Globus pallidus (tissue), 1 donor: ENCODE measurements around the gene UBE2Z.
"Not testable (repeated sequence)": the region's sequence is repeated elsewhere in the genome, so short reads cannot be mapped to it uniquely, and the experiment has no call there.

Experiments used
- DNase-seq: peaks from one replicate; pipeline ENCODE4 v3.0.0-alpha.2; 2015; ENCODE audit warnings: low spot score

UBE2Z gene

GRCh38 chr17:48908047-48908843 is at the start of gene UBE2Z:
TSS of gene UBE2Z (plus strand) at chr17:48908407. CDS start at chr17:48908504, 97 bp downstream.
- DNase-seq = peak; percentile 98

DNA sequence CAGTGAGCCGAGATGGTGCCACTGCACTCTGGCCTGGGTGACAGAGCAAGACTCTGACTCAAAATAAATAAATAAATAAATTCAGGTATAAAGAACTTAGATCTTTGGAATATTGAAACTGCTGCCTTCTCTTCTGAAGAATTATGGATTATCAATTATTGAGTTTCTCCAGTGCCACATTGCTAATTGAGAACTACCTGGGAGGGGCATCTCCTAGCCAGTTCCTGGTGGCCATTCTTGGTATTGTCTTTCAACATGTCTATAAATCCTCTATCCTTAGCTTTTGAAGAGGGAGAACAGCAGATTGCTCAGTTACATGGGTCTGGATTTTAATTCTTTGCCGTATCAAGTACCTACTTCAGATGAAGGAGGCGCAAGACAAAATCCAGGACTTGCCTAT is 48.2 kb upstream of the UBE2Z start:
- no peak for DNase-seq

GRCh38 chr17:48860456-48860855 is 47.8 kb upstream of the UBE2Z start:
- DNase-seq = no peak

DNA sequence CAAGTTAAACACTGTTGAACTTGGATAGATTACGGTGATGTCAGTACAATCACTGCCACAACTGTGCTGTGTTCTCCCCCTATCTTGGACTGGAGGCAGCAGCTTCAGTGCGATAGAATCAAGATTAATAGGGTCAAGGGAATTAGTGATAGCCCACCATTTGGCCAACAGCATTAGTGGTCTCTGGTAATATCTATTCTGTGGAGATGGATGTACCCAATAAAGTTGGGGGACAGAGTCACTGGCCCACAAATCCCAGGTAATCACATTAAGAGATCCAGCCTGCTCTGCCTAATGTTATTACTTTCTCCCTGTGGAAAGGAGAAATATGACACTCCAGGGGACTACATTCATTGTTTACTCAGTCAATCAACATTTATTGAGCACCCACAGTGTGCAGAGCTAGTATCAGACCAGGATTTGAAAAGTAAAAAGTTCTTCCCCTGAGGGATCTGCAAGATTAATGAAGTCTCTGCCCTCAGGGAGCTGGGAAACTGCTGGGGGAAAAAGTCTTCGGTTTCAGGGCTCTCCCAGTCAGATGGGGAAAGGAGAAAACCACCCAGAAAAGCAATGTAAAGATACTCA is 39.2 kb upstream of the UBE2Z start:
- no peak for DNase-seq

- no peak for DNase-seq
Measured at GRCh38 chr17:48869821-48870318, 38.3 kb upstream of the UBE2Z start.

DNA sequence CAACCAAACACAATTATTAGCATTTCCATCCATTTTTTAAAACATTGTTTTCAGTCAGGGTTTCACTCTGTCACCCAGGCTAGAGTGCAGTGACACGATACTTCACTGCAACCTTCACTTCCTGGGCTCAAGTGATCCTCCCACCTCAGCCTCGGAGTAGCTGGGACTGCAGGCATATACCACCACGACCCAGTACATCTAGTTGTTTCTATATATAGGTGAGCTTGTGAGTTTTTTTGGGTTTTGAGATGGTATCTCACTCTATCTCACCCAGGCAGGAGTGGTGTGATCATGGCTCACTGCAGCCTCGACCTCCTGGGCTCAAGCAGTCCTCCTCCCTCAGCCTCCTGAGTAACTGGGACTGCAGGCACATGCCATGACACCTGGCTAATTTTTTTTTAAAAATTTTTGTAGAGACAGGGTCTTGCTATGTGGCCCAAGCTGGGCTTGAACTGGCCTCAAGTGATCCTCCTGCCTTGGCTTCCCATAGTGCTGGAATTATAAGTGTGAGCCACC is 37.1 kb upstream of the UBE2Z start:
- DNase-seq = no peak

DNA sequence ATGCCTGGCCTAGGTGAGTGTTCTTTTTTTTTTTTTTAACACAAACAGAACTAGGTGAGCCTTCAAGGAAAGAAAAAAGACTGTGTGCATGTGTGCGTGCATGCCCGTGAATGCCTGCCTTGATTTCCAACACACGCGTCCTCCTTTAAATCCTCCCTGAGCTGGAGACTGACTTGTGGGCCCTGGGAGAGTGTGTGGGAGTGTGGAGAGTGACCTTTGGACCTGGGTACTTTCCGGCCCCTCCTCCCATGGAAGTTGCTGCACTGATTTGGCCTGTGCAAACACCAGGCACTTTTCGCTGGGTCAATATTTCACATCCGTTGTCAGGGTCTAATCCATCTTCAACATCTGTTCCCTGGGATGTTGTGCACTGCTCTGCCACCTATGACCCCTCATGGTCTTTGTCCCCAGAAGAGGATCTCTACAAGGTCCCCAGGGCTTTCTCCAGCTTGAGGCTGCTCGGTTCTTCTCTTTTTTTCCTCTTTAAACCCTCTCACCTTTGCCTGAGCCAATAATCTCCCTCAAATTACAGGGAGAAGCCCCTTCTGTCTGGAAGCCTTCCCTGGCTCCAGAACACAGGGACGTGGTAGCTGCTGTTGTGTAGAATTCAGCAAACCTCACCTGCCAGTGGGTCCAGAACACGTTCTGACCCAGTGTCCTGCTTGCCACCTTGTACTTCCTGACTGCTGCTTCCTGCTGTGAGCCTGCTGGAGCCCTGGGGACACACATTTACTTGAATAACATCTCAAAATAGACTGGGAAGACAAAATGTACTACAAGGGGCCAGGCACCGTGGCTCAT is 36.5 kb upstream of the UBE2Z start:
- DNase-seq = no peak

GRCh38 chr17:48872409-48872808 is 35.8 kb upstream of the UBE2Z start:
- DNase-seq = not testable (repeated sequence)

- DNase-seq = no peak
Measured at GRCh38 chr17:48873209-48873608, 35.0 kb upstream of the UBE2Z start.

DNA sequence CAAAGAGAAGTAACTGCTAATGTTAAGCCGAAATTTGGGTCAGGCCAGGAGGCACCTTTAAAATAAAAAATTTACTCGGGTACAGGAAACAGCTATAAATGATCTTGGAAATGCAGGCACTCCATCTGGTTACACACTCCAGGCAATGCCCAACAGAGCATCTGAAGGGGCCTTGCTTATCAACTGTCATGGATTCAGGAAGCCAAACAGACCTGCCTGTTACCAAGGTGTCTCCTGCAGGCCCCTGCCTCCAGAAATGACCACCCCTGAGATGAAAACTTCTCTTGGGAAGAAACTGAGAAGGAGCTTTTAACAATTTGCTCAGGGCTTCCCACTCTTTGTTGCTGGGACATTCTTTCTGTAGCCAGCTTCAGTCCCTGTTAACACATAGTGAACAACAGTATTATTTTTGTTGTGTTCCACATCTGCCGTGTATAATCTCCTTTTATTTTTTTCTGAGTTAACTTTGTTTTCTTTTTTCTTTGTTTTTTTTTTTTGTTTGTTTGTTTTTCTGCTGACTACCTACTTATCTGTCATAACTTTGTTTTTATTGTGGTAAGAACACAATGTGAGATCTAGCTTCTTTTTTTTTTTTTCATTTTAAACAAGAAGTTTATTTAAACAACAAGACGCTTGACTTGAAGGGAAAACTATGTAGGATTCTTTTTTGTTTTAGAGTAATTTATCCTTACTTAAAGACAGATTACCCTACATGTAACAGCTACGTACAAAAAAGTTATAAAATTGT is 34.3 kb upstream of the UBE2Z start:
- DNase-seq = no peak

GRCh38 chr17:48878920-48879898 is 29.0 kb upstream of the UBE2Z start:
- peak; percentile 51 for DNase-seq

DNA sequence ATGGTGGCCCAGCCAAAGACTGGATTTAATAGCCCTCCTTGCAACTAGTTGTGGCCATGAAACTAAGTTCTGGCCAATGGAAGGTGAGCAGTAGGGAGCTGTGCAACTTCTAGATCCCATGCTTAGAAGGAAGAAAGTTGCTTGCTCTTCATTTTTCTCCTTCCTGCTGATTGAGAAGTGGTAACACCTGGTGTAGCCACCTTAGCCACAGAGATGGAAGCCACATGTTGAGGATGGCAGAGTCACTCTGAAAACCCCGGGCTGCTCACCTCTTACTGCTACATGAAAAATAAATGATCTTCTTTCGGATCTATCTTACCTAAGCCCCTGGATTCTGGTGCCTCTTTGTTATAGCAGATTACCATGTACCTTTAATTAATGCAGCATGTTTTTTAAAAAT is 25.9 kb upstream of the UBE2Z start:
- DNase-seq = no peak

DNA sequence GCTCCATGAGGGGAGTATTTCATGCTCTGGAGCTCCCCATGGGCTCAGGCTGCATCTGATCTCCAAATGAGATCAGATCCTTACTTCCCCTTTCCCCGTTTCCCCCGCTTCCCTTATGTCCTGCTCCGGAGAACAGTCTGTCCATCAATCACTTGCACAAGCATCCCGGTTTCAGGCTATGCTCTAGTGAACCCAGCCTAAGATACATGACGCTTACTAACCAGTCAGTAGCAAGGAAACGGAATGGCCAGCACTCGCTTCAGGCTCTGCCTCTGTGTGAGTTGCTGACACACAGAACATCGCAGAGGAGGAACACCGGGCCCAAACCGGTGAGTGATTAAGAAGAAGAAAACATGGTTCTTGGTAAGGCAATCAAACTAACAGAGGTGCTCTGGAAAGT is 25.0 kb upstream of the UBE2Z start:
- no peak for DNase-seq

- no peak for DNase-seq
Measured at GRCh38 chr17:48890086-48890485, 18.1 kb upstream of the UBE2Z start.

DNA sequence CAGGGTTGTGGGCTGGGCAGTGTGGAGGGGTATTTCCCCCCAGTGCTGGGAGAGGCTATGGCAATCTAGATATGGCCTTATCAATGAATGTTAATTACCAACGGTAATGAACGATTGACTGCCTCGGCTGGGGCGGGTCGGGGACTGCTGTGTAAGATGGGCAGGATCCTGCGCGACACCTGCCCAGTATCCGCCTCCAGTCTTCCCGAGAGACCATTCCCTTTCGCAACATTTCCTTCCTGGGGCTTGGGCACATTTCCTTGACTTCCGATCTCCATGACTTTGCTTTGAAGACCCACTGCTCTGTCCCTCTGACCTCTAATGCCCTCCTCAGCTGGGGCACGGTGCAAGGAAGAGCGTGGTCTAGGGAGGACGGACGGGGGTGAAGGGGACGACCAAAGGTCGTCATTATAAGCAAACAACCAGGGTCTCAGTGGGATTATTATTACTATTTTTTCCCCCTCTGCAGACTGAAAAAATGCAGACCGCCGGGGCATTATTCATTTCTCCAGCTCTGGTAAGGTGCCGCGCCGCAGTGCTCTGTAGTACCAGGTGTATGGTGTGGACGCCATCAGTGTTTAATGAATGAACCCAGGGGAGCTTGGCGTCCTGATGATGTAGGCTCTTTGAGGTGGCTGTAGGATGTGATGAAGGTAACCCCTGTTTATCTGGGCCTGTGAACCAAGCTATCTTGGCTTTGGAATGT is 15.1 kb upstream of the UBE2Z start:
- no peak for DNase-seq

- DNase-seq = no peak
Measured at GRCh38 chr17:48893646-48894508, 14.3 kb upstream of the UBE2Z start.

- no peak for DNase-seq
Measured at GRCh38 chr17:48894886-48895285, 13.3 kb upstream of the UBE2Z start.

- no peak for DNase-seq
Measured at GRCh38 chr17:48901241-48901640, 7.0 kb upstream of the UBE2Z start.

DNA sequence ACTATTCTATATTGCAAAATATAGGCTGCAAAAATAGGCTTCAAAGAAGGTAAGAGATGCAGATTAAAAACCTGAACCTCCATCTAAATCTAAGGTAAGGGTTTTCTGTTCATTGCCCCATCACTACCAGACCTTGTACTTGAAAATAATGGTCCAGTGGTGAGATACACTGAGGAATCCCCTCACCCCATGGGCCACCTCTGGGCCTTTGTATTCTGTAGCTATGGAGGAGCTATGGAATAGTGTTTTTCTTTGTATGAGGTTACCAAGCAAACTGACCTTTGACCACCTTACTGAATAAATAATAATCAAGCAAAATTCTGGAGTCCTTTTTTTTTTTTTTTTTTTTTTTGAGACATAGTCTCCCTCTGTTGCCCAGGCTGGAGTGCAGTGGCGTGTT is 4.8 kb upstream of the UBE2Z start:
- DNase-seq = no peak
